Common myeloid progenitor, CD34-positive (primary cell): Measurements from ENCODE around the gene FLNA.

Experiments used
- CTCF ChIA-PET: fragments of 350-600 bp; sonication (Branson Sonifier 250); formaldehyde crosslinking; loops from one replicate; lab custom pipeline; 2021; ENCODE audit warnings: antibody characterized with exemption; lab: Charles Lee
- POLR2A ChIA-PET: fragments of 350-600 bp; sonication (Branson Sonifier 250); formaldehyde crosslinking; loops from one replicate; lab custom pipeline; 2021; ENCODE audit warnings: antibody characterized with exemption; lab: Charles Lee
- DNase-seq, 3 donors: peaks; one replicate each; pipeline versions ENCODE4 v3.0.0 to v3.0.0-alpha.2; 2013
- H3K27ac ChIP-seq, 2 experiments: 1 replicate in 1 of 2; 2 replicates in 1 of 2; pipeline ENCODE4 v1.7.0; 2013; ENCODE audit warnings: inconsistent platforms in 2 of 2, low read length in 2 of 2, mild to moderate bottlenecking in 2 of 2, low read depth in 1 of 2, moderate library complexity in 1 of 2; ENCODE audit not compliant: severe bottlenecking in 2 of 2, insufficient read depth in 1 of 2, poor library complexity in 1 of 2
- H3K27me3 ChIP-seq, 5 experiments: replicated peaks in 2 of 5; 1 replicate in 3 of 5; 2 replicates in 2 of 5; pipeline versions ENCODE4 v1.6.1 to v1.7.0; 2013; ENCODE audit warnings: low read length in 4 of 5, mild to moderate bottlenecking in 2 of 5, moderate library complexity in 2 of 5, inconsistent platforms in 1 of 5; ENCODE audit not compliant: insufficient read depth in 5 of 5, control insufficient read depth in 4 of 5
- H3K36me3 ChIP-seq, 4 experiments: 1 replicate in 2 of 4; 2 replicates in 2 of 4; pipeline versions ENCODE4 v1.6.1 to v1.7.0; 2013; ENCODE audit warnings: low read length in 3 of 4, control low read depth in 1 of 4, mild to moderate bottlenecking in 1 of 4; ENCODE audit not compliant: control insufficient read depth in 4 of 4, insufficient read depth in 4 of 4
- H3K4me1 ChIP-seq, 4 experiments: 1 replicate in 3 of 4; 2 replicates in 1 of 4; pipeline versions ENCODE4 v1.6.1 to v1.7.1; 2013; ENCODE audit warnings: low read length in 3 of 4, mild to moderate bottlenecking in 3 of 4, control low read depth in 1 of 4, inconsistent platforms in 1 of 4, moderate library complexity in 1 of 4; ENCODE audit not compliant: control insufficient read depth in 4 of 4, insufficient read depth in 4 of 4; ENCODE audit errors: control extremely low read depth in 1 of 4
- H3K4me3 ChIP-seq, 7 experiments: 1 replicate in 4 of 7; 2 replicates in 3 of 7; pipeline versions ENCODE4 v1.5.1 to v1.7.0; 2013; ENCODE audit warnings: mild to moderate bottlenecking in 7 of 7, low read length in 6 of 7, moderate library complexity in 6 of 7, inconsistent platforms in 2 of 7, low read depth in 2 of 7, control low read depth in 1 of 7; ENCODE audit not compliant: insufficient read depth in 4 of 7, control insufficient read depth in 1 of 7; ENCODE audit errors: extremely low read depth in 1 of 7
- H3K9me3 ChIP-seq, 5 experiments: 1 replicate in 4 of 5; 2 replicates in 1 of 5; pipeline versions ENCODE4 v1.6.1 to v1.7.1; 2013; ENCODE audit warnings: low read length in 4 of 5, mild to moderate bottlenecking in 2 of 5, inconsistent platforms in 1 of 5, low read depth in 1 of 5, moderate library complexity in 1 of 5; ENCODE audit not compliant: control insufficient read depth in 4 of 5, insufficient read depth in 2 of 5; ENCODE audit errors: control extremely low read depth in 1 of 5
- WGBS: methylation state at CpG from one replicate; pipeline ENCODE4 v1.1.5; 2013; ENCODE audit not compliant: insufficient coverage; 5-methylcytosine and 5-hydroxymethylcytosine counted together

The FLNA gene

GRCh38 chrX:154327038-154327820 lies 47.2 kb downstream of the FLNA start:
- ChIA-PET POLR2A (no interaction called here), CTCF (interaction anchor here (2.2 kb wide), 1 partner anchor 19 kb away, joined by 6 read pairs; no protein-coding TSS in a partner anchor)
- Histone ChIP-seq H3K9me3 (no peaks in the 10 kb centered on the region), H3K27ac (no peak overlapping the region), H3K27me3 (peaks cover 0 to 33% (median 0%) of the 10 kb centered on the region in 5 experiments), H3K4me3 (no peak overlapping the region), H3K4me1 (peaks cover 0 to 6% (median 2%) of the 10 kb centered on the region in 4 experiments), H3K36me3 (no peaks in the 10 kb centered on the region)
- peak in 2 of 3 donors; percentile 36 to 46 for DNase-seq
- 61% methylated on average over 11 of the region's 11 CpGs for WGBS

GRCh38 chrX:154325541-154325940 lies 48.9 kb downstream of the FLNA start:
- Histone ChIP-seq H3K4me3 (no peak overlapping the region), H3K9me3 (no peaks in the 10 kb centered on the region), H3K27ac (no peak overlapping the region), H3K4me1 (peaks cover 0 to 6% (median 2%) of the 10 kb centered on the region in 4 experiments), H3K36me3 (no peaks in the 10 kb centered on the region), H3K27me3 (peaks cover 0 to 28% (median 0%) of the 10 kb centered on the region in 5 experiments)
- DNase-seq: no peak
- CTCF ChIA-PET: interaction anchor here (1.1 to 2.2 kb wide), 2 partner anchors 8 to 17 kb away, joined by 3 to 6 read pairs; no protein-coding TSS in a partner anchor
- POLR2A ChIA-PET: no interaction called here
- 94% methylated on average over 5 of the region's 8 CpGs for WGBS

GRCh38 chrX:154323537-154323936 lies 50.9 kb downstream of the FLNA start:
- Histone ChIP-seq H3K4me1 (peaks cover 0 to 6% (median 2%) of the 10 kb centered on the region in 4 experiments), H3K36me3 (no peaks in the 10 kb centered on the region), H3K4me3 (no peak overlapping the region), H3K9me3 (no peaks in the 10 kb centered on the region), H3K27ac (no peak overlapping the region), H3K27me3 (peaks cover 0 to 20% (median 0%) of the 10 kb centered on the region in 5 experiments)
- ChIA-PET CTCF (no interaction called here), POLR2A (no interaction called here)
- DNase-seq: no peak
- WGBS: 72% methylated on average over 7 of the region's 7 CpGs

GRCh38 chrX:154322890-154323289 lies 51.5 kb downstream of the FLNA start:
- H3K27me3 ChIP-seq: peaks cover 0 to 18% (median 0%) of the 10 kb centered on the region in 5 experiments
- H3K4me3 ChIP-seq: no peak overlapping the region
- no peak for DNase-seq
- H3K9me3 ChIP-seq: no peaks in the 10 kb centered on the region
- H3K27ac ChIP-seq: no peak overlapping the region
- 88% methylated on average over 10 of the region's 10 CpGs for WGBS
- ChIA-PET CTCF (interaction anchor here (0.9 kb wide), 1 partner anchor 211 kb away, joined by 3 read pairs; no protein-coding TSS in a partner anchor), POLR2A (no interaction called here)
- H3K4me1 ChIP-seq: peaks cover 0 to 6% (median 2%) of the 10 kb centered on the region in 4 experiments
- no peaks in the 10 kb centered on the region for H3K36me3 ChIP-seq

- Histone ChIP-seq H3K4me1 (no peaks in the 10 kb centered on the region), H3K9me3 (no peaks in the 10 kb centered on the region), H3K27ac (no peak overlapping the region), H3K36me3 (no peaks in the 10 kb centered on the region), H3K27me3 (peaks cover 0 to 16% (median 0%) of the 10 kb centered on the region in 5 experiments), H3K4me3 (no peak overlapping the region)
- no peak for DNase-seq
- ChIA-PET CTCF (no interaction called here), POLR2A (no interaction called here)
- 88% methylated on average over 10 of the region's 10 CpGs for whole genome bisulfite sequencing
Observed at GRCh38 chrX:154321594-154321993, 52.8 kb downstream of the FLNA start.

GRCh38 chrX:154321152-154321551 lies 53.3 kb downstream of the FLNA start:
- H3K4me1 ChIP-seq: no peaks in the 10 kb centered on the region
- 94% methylated on average over 3 of the region's 7 CpGs for WGBS
- ChIA-PET CTCF (no interaction called here), POLR2A (no interaction called here)
- H3K9me3 ChIP-seq: no peaks in the 10 kb centered on the region
- DNase-seq: no peak
- H3K27me3 ChIP-seq: peaks cover 0 to 12% (median 0%) of the 10 kb centered on the region in 5 experiments
- no peak overlapping the region for H3K4me3 ChIP-seq
- no peaks in the 10 kb centered on the region for H3K36me3 ChIP-seq
- no peak overlapping the region for H3K27ac ChIP-seq

- no peak overlapping the region for H3K27ac ChIP-seq
- ChIA-PET CTCF (no interaction called here), POLR2A (no interaction called here)
- H3K4me3 ChIP-seq: no peak overlapping the region
- WGBS: 91% methylated on average over 11 of the region's 11 CpGs
- no peaks in the 10 kb centered on the region for H3K9me3 ChIP-seq
- no peak for DNase-seq
- H3K4me1 ChIP-seq: no peaks in the 10 kb centered on the region
- H3K27me3 ChIP-seq: peaks cover 0 to 10% (median 0%) of the 10 kb centered on the region in 5 experiments
- H3K36me3 ChIP-seq: no peaks in the 10 kb centered on the region
Observed at GRCh38 chrX:154320406-154320805, 54.0 kb downstream of the FLNA start.
